Activated CD4-positive, alpha-beta T cell treated with anti-CD3 and anti-CD28 coated beads, Interleukin-2, amount 10 ng/mL, durations not matched to agents 7 days and 5 days (primary cell): ENCODE results near the gene EYA4. TPM values are rescaled to one million over a fixed set of nuclear protein-coding genes. Genes with fewer than 3 reads are reported as not detected.

Experiments used
- CTCF ChIA-PET: fragments of 350-600 bp; sonication (Branson Sonifier 250); formaldehyde crosslinking; loops from one replicate; lab custom pipeline; 2021; ENCODE audit warnings: antibody characterized with exemption; lab: Charles Lee
- POLR2A ChIA-PET: fragments of 350-600 bp; sonication (Branson Sonifier 250); formaldehyde crosslinking; loops from one replicate; lab custom pipeline; 2021; ENCODE audit warnings: antibody characterized with exemption; lab: Charles Lee
- DNase-seq: peaks from one replicate; pipeline ENCODE4 v3.0.0-alpha.2; 2020
- H3K27ac Mint-ChIP-seq: one replicate; pipeline ENCODE4 v1.8.0; 2021; ENCODE audit warnings: mild to moderate bottlenecking, moderate library complexity, mixed read lengths
- H3K27me3 Mint-ChIP-seq: one replicate; pipeline ENCODE4 v1.8.0; 2021; ENCODE audit warnings: mixed read lengths
- H3K36me3 Mint-ChIP-seq: one replicate; pipeline ENCODE4 v1.8.0; 2021; ENCODE audit warnings: low read depth, mixed read lengths
- H3K4me1 Mint-ChIP-seq: one replicate; pipeline ENCODE4 v1.8.0; 2021; ENCODE audit warnings: mixed read lengths
- H3K4me3 Mint-ChIP-seq: one replicate; pipeline ENCODE4 v1.8.0; 2021; ENCODE audit warnings: mild to moderate bottlenecking, moderate library complexity, mixed read lengths
- H3K9me3 Mint-ChIP-seq: one replicate; pipeline ENCODE4 v1.8.0; 2021; ENCODE audit warnings: mixed read lengths
- total RNA-seq, 2 experiments: library from RNA; stranded (reverse); gene quantifications; one replicate each; pipeline ENCODE4 v1.2.3, GENCODE V29; 2021

Gene EYA4
- total RNA-seq, 2 experiments from 2014 or later, result not detected

DNA sequence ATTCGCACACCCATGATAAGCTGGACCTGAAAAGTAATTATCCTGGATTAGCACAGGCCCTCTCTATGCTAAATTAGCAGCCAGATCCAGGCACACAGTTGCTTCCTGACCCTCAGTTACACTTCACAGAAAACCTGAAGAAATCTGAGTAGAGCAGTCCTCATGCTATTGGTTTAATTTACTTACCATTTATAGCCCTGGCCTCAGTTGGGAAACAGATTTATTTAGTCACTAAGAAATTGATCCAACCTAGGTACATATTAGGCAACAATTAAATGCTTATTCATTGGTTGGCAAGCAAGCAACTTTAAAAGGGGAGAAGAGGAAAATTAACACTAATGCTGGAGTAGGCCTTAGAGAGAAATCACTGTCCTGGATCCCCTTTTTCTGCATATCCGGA lies 15.6 kb upstream of the EYA4 start:
- ChIA-PET POLR2A (no interaction called here), CTCF (no interaction called here)
- Mint-ChIP-seq H3K27me3 (no peaks in the 10 kb centered on the region), H3K4me3 (no peak overlapping the region), H3K4me1 (no peaks in the 10 kb centered on the region), H3K9me3 (no peaks in the 10 kb centered on the region), H3K36me3 (no peaks in the 10 kb centered on the region), H3K27ac (no peak overlapping the region)
- DNase-seq, result no peak

DNA sequence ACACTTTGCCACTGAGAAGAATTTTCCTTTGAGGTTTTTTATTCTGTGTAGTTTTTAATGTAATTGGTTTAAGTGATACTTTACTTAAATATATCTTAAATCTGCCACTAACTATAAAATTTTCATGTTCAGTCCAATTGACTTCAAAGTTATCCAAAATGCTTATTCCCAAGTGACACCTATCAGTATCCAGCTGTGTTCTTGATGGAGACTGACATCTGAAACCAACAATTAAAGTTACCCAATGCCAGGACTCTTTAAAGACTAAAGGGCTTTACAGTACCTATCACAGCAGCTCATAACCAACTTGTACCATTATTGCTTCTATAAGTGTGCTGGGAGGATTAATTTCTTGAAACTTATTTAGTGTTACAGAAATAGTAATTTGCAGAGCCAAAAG lies 13.8 kb upstream of the EYA4 start:
- Mint-ChIP-seq H3K9me3 (no peaks in the 10 kb centered on the region), H3K27me3 (no peaks in the 10 kb centered on the region), H3K36me3 (no peaks in the 10 kb centered on the region), H3K4me3 (no peak overlapping the region), H3K4me1 (no peaks in the 10 kb centered on the region), H3K27ac (no peak overlapping the region)
- no peak for DNase-seq
- ChIA-PET POLR2A (no interaction called here), CTCF (no interaction called here)

DNA sequence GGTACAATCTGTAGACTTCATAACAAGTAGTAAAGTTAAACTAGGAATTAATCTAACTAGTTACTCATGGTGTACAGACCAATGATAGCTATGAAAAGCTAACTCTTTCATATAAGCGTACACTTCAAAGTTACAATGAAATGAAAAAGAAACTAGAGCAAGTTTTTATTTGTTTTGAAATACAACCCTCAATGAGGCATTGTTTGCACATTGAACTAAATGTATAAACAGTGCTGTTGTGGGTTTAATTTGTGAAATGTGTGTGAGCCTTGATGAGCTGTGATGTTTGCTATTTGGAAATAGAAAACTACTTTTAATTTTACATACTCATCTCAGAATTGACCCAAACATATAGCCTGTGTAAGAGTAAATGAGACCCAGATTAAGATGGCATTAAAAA lies 11.1 kb upstream of the EYA4 start:
- POLR2A ChIA-PET, result no interaction called here
- peaks cover 2% of the 10 kb centered on the region for H3K27me3 Mint-ChIP-seq
- no peaks in the 10 kb centered on the region for H3K4me1 Mint-ChIP-seq
- no peaks in the 10 kb centered on the region for H3K36me3 Mint-ChIP-seq
- CTCF ChIA-PET, result interaction anchor here (0.6 kb wide), 1 partner anchor 68 kb away, joined by 3 read pairs; no protein-coding TSS in a partner anchor
- no peaks in the 10 kb centered on the region for H3K9me3 Mint-ChIP-seq
- H3K27ac Mint-ChIP-seq, result no peak overlapping the region
- H3K4me3 Mint-ChIP-seq, result no peak overlapping the region
- DNase-seq, result no peak

DNA sequence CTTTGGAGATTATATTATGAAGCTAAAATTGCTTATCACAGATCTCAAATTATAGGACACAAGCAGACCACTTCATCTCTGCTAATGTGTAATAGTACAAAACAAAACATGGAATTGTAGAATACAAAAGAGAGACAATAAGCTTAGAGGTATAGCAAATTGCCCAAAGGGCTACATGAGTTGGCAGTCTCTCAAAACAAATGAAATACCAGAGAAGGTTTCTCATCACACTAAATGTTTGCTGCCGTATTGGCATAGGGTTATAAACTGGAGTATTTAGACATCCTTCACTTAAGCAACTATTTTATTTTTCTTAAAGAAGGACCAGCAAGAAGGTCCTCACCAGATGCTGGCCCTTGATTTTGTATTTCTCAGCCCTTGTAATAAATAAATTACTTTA lies 5.9 kb upstream of the EYA4 start:
- peaks cover 16% of the 10 kb centered on the region for H3K27me3 Mint-ChIP-seq
- ChIA-PET POLR2A (no interaction called here), CTCF (no interaction called here)
- H3K27ac Mint-ChIP-seq, result no peak overlapping the region
- H3K4me1 Mint-ChIP-seq, result no peaks in the 10 kb centered on the region
- H3K9me3 Mint-ChIP-seq, result no peaks in the 10 kb centered on the region
- DNase-seq, result no peak
- H3K4me3 Mint-ChIP-seq, result no peak overlapping the region
- H3K36me3 Mint-ChIP-seq, result no peaks in the 10 kb centered on the region

DNA sequence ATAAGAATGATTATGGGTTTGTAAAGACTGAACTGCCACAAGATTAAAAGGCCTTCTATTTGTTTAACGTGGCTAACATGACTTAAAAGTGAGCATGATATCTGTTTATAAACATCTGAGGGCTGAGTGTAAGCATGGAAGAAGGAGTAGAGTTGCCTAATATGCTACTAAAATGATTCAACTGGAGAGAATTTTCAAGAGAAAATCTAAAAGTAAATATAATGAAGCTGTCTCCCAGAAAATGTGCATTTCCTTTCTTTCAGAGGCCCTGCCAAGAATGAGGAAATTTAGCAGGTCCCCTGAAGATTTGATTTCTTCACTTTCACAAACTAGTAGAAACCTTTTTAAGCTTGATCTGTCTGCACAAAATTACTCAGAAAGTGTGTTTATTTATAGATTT lies 4.2 kb upstream of the EYA4 start:
- POLR2A ChIA-PET, result no interaction called here
- no peak overlapping the region for H3K4me3 Mint-ChIP-seq
- CTCF ChIA-PET, result no interaction called here
- DNase-seq, result no peak
- no peaks in the 10 kb centered on the region for H3K9me3 Mint-ChIP-seq
- peaks cover 3% of the 10 kb centered on the region for H3K4me1 Mint-ChIP-seq
- peaks cover 26% of the 10 kb centered on the region for H3K27me3 Mint-ChIP-seq
- no peaks in the 10 kb centered on the region for H3K36me3 Mint-ChIP-seq
- no peak overlapping the region for H3K27ac Mint-ChIP-seq

DNA sequence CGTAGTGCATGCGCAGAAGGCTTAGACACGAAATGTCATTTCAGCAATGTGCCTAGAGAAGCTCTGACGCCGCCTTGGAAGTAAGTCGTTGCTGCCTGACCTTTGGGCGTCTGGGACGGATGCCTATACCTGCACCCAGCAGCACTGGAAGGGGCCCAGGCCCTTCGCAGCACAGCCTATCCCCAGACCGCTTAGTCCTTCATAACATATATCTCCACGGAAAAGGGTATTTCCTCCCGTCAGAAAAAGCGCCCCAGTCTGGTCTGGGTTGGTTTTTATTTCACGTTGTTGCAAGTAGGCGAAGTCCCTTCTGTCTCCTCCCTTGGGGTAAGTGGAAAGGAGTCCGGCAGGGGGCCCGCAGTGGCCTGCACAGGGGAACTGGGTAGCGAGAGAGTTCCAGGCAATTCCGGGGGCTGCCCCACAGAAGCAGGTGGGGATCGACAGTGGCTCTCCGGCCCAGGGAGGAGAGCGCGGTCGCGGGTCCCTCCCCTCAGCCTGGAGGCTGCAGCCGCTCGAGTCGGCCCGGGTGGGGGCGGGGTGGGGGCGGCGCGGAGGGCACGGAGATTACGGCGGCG lies 559 bp upstream of the EYA4 start:
- no peaks in the 10 kb centered on the region for H3K36me3 Mint-ChIP-seq
- no peak overlapping the region for H3K27ac Mint-ChIP-seq
- H3K4me1 Mint-ChIP-seq, result peaks cover 12% of the 10 kb centered on the region
- peaks cover 51% of the 10 kb centered on the region for H3K27me3 Mint-ChIP-seq
- H3K4me3 Mint-ChIP-seq, result no peak overlapping the region
- no peak for DNase-seq
- CTCF ChIA-PET, result no interaction called here
- H3K9me3 Mint-ChIP-seq, result no peaks in the 10 kb centered on the region
- POLR2A ChIA-PET, result no interaction called here

DNA sequence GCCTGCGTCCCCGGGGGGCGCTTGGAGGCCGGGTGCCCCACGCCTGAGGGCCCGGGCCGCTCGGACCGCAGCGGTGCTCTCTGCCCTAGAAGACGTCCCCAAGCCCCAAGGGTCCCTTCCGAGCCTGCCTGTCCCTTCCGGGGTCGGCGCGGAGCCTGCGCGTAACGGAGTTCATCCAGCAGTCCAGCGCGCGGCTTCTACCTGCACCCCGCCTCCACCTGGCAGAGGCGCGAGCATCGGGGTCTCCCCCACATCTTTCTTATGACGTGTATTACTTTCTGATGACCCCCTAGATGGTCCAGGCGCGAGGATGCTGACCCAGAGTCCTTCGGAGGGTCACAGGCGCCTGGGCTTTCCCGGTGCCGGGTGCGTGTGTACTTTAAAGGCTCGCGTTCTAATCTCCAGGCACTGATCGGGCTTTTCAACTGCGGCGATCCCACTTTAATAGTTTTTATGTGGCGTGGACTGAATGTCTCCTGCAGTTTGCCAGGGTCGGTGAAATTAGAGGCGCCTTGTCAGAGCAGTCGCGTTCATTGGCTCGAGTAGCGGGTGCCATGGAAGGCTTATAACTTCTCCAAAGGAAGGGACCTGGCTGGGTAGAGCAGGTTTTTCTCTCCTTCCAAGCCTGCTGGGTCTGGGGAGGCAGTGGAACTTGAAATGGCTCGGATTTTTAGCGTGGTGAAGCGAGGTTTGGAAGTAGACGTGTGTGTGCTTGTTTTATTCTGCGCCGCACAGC lies 912 bp downstream of the EYA4 start:
- Mint-ChIP-seq H3K4me3 (no peak overlapping the region), H3K27ac (peak overlapping the region; percentile 19), H3K9me3 (no peaks in the 10 kb centered on the region), H3K4me1 (peaks cover 12% of the 10 kb centered on the region), H3K27me3 (peaks cover 55% of the 10 kb centered on the region), H3K36me3 (no peaks in the 10 kb centered on the region)
- DNase-seq, result no peak
- CTCF ChIA-PET, result no interaction called here
- POLR2A ChIA-PET, result no interaction called here

DNA sequence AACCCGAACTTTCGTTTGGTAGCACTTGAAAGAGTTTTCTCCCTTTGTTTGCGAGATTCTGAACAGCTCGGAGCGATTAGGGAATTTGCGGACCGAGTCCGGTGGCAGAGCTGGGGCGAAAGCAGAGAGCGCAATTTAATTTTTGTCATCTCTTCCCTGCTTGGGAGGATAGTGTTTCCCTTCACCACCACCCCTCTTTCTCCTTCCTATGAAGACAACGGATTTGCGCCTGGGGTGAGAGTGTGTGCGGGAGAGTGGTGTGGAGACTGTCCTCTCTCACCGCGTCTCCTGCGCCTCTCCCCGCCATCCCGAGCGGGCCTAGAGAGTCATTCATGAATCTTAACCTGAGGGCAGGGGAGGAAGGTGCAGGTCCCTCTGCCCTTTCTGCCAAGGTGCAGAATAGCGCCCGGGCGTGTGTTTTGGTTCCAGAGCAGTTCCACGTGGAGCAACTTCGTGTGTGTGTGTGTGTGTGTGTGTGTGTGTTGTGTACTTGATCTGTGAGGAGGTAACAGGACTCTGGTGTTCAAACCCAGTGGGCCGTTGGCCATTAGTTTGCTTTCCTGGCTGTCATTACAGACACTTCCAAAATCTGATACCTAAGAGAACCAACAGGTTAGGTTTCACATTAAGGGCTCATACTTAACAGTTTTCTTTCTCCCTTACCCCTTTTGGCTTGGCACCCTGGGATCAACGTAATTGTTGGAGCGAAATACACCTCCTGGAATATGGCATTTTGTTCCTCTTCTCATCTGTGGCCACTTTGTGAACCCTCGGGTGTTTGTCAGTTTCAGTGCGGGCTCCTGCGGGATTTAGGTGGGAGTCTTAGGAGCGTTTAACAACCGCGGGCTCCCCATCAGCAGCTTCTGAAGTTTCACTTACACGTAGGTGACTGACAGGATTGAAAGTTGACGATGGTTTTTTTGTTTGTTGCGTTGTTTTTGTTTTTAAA lies 1.8 kb downstream of the EYA4 start:
- ChIA-PET POLR2A (no interaction called here), CTCF (no interaction called here)
- peaks cover 62% of the 10 kb centered on the region for H3K27me3 Mint-ChIP-seq
- H3K9me3 Mint-ChIP-seq, result no peaks in the 10 kb centered on the region
- H3K4me3 Mint-ChIP-seq, result no peak overlapping the region
- H3K36me3 Mint-ChIP-seq, result no peaks in the 10 kb centered on the region
- no peak overlapping the region for H3K27ac Mint-ChIP-seq
- peaks cover 12% of the 10 kb centered on the region for H3K4me1 Mint-ChIP-seq
- DNase-seq, result no peak

DNA sequence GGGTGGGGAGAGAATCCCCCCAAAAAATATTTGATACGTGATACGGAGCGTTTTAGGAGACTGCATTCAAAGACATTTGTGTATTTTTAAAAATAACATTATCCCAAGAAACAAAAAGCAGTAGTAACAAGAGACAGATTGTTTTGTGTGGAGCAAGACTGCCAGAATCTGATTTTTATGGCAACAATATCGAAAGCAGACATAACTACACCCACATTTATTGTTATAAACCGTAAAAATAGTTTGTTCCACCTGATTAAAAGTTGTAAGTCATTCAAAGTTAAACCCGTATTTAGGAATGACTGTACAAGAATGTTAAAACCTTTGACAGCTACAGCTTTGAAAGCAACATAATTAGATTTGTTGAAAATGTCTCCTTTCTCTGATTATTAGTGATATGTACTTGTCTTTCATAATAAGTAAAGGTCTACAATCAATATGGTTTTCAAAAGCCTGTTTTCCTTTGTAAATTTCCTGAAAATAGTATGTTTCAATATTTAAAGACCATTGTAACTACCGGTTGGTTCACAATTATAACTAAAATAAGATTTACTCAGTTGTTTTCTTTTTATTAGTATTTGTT lies 2.7 kb downstream of the EYA4 start:
- peaks cover 61% of the 10 kb centered on the region for H3K27me3 Mint-ChIP-seq
- no peaks in the 10 kb centered on the region for H3K9me3 Mint-ChIP-seq
- no peaks in the 10 kb centered on the region for H3K36me3 Mint-ChIP-seq
- no peak overlapping the region for H3K4me3 Mint-ChIP-seq
- H3K27ac Mint-ChIP-seq, result no peak overlapping the region
- POLR2A ChIA-PET, result no interaction called here
- peaks cover 12% of the 10 kb centered on the region for H3K4me1 Mint-ChIP-seq
- DNase-seq, result no peak
- CTCF ChIA-PET, result no interaction called here

DNA sequence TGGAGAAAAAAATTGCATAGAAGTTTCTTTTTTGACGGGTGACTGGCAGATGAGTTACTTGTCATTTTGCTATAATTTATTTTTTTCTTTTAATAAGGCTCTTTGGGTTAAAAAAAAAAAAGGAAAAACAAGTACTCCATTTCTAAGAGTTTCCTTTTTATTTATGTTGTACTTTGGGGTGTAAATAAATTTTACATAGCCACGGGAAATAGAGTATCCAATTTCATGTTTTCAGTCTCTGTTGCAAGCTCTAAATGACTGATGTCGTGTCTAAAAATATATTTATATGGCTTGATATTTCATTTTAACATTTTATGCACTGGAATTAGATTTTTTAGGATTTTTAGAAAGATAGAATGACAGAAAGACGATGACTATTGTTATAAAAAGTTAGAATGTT lies 3.4 kb downstream of the EYA4 start:
- Mint-ChIP-seq H3K27me3 (peaks cover 59% of the 10 kb centered on the region), H3K36me3 (no peaks in the 10 kb centered on the region), H3K27ac (no peak overlapping the region), H3K9me3 (no peaks in the 10 kb centered on the region), H3K4me1 (peaks cover 12% of the 10 kb centered on the region), H3K4me3 (no peak overlapping the region)
- ChIA-PET CTCF (no interaction called here), POLR2A (no interaction called here)
- no peak for DNase-seq

DNA sequence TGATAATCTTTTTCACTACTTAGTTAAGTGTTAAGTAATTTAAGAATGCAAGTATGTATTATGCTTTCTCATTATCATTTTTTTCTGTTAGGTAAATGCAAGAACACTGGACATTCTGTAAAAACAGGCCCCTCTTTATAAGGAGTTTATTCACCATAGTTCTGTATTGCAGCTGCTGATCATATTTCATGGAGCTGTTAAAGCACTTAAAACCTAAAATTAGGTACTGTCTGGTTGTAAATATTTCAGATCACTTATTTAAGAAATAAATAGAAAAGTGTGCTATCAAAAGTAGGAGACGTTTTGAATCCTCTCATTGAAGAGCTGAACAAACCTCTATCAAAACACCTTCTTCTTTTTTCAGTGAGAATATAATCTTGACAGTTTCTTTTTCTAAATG lies 3.9 kb downstream of the EYA4 start:
- no peak for DNase-seq
- POLR2A ChIA-PET, result no interaction called here
- Mint-ChIP-seq H3K9me3 (no peaks in the 10 kb centered on the region), H3K36me3 (no peaks in the 10 kb centered on the region), H3K27me3 (peaks cover 54% of the 10 kb centered on the region), H3K27ac (no peak overlapping the region), H3K4me3 (no peak overlapping the region), H3K4me1 (peaks cover 12% of the 10 kb centered on the region)
- CTCF ChIA-PET, result no interaction called here

DNA sequence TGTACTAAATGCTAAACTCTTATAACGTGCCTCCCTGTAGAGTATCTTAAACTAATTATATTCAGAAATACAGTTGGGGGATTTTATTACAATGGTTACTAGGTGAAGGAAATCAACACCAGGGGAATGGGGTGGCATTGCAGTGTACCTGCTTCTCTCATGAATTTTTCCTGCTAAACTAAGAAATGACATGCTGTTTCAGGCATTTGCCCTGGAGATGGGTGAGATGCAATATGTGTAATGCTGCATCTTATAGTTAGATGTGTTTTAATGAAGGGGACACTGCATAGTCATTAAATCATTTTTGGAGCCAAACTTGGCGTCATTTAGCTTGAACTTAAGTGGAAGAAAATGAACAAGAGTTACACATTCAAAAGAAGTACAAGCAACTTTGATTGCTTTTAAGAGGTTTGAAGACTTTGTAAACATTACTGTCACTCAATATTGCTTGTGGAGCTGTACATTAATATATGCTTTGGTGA lies 4.3 kb downstream of the EYA4 start:
- CTCF ChIA-PET, result no interaction called here
- Mint-ChIP-seq H3K36me3 (no peaks in the 10 kb centered on the region), H3K27ac (no peak overlapping the region), H3K4me1 (peaks cover 12% of the 10 kb centered on the region), H3K27me3 (peaks cover 50% of the 10 kb centered on the region), H3K9me3 (no peaks in the 10 kb centered on the region), H3K4me3 (no peak overlapping the region)
- POLR2A ChIA-PET, result no interaction called here
- DNase-seq, result no peak

DNA sequence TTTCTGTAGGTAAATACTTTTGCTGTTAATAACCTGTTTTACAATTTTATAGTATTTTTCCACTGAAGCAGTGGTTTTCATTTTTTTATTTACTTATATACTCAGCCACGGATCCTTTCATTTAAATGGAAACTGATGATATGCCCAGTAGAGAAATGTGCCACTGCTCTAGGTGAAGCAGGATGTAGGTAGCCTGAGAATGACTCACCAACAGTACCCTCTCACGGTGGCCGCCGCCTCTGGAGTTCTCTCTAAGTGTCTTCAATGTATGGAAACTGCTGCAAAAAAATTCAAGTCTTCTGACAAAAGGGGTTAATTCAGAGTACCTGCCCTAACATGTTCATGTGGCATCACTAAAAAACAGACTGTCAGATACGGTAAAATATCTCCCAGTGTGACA lies 6.4 kb downstream of the EYA4 start:
- ChIA-PET POLR2A (no interaction called here), CTCF (no interaction called here)
- peaks cover 6% of the 10 kb centered on the region for H3K4me1 Mint-ChIP-seq
- DNase-seq, result no peak
- H3K9me3 Mint-ChIP-seq, result no peaks in the 10 kb centered on the region
- H3K4me3 Mint-ChIP-seq, result no peak overlapping the region
- peaks cover 36% of the 10 kb centered on the region for H3K27me3 Mint-ChIP-seq
- no peaks in the 10 kb centered on the region for H3K36me3 Mint-ChIP-seq
- H3K27ac Mint-ChIP-seq, result no peak overlapping the region
